Glutamatergic neuron (in vitro differentiated cells): ENCODE results near the gene EYS. TPM values are rescaled to one million over a fixed set of nuclear protein-coding genes. Genes with fewer than 3 reads are reported as not detected.
"Not testable (repeated sequence)": the region's sequence is repeated elsewhere in the genome, so short reads cannot be mapped to it uniquely, and the experiment has no call there.

ENCODE experiments used
- DNase-seq: peaks from one replicate; pipeline ENCODE4 v3.0.0; 2022
- H3K27ac Mint-ChIP-seq: one replicate; pipeline ENCODE4 v1.8.0; 2020; ENCODE audit warnings: mild to moderate bottlenecking, mixed read lengths, inconsistent platforms; ENCODE audit not compliant: unreplicated experiment
- H3K27me3 Mint-ChIP-seq: one replicate; pipeline ENCODE4 v1.8.0; 2020; ENCODE audit warnings: mild to moderate bottlenecking, moderate library complexity, mixed read lengths, inconsistent platforms; ENCODE audit not compliant: unreplicated experiment
- H3K36me3 Mint-ChIP-seq: one replicate; pipeline ENCODE4 v1.8.0; 2020; ENCODE audit warnings: mild to moderate bottlenecking, mixed read lengths, inconsistent platforms; ENCODE audit not compliant: unreplicated experiment
- H3K4me1 Mint-ChIP-seq: one replicate; pipeline ENCODE4 v1.8.0; 2020; ENCODE audit warnings: mild to moderate bottlenecking, low read depth, mixed read lengths, inconsistent platforms; ENCODE audit not compliant: unreplicated experiment
- H3K4me3 Mint-ChIP-seq: one replicate; pipeline ENCODE4 v1.8.0; 2020; ENCODE audit warnings: mild to moderate bottlenecking, mixed read lengths, inconsistent platforms; ENCODE audit not compliant: unreplicated experiment
- H3K9me3 Mint-ChIP-seq: one replicate; pipeline ENCODE4 v1.8.0; 2020; ENCODE audit warnings: mild to moderate bottlenecking, moderate library complexity, mixed read lengths, inconsistent platforms; ENCODE audit not compliant: unreplicated experiment
- CTCF ChIP-seq: fragments of 200-600 bp; sonication (generic); IDR thresholded peaks from one replicate; pipeline ENCODE4 v1.5.0; 2021; ENCODE audit not compliant: partially characterized antibody, unreplicated experiment
- total RNA-seq: library from RNA; stranded (reverse); fragmentation: NEBNext Ultra II Directional; extraction: Animal tissue kit (Norgen Biotek cat#: 25700); gene quantifications from one replicate; pipeline ENCODE4 v1.2.1, GENCODE V29; 2021; ENCODE audit not compliant: unreplicated experiment

Gene EYS
- total RNA-seq, 1 donor from 2014 or later = 13.2 TPM

- DNase-seq = no peak
- Mint-ChIP-seq H3K36me3 (no peaks in the 10 kb centered on the region), H3K9me3 (no peaks in the 10 kb centered on the region), H3K4me3 (no peak overlapping the region), H3K27me3 (peaks cover 3% of the 10 kb centered on the region), H3K4me1 (peaks cover 4% of the 10 kb centered on the region), H3K27ac (no peak overlapping the region)
- TF ChIP-seq CTCF = no peak
Measured at GRCh38 chr6:63859528-63859927, 1847.5 kb downstream of the EYS start.

DNA sequence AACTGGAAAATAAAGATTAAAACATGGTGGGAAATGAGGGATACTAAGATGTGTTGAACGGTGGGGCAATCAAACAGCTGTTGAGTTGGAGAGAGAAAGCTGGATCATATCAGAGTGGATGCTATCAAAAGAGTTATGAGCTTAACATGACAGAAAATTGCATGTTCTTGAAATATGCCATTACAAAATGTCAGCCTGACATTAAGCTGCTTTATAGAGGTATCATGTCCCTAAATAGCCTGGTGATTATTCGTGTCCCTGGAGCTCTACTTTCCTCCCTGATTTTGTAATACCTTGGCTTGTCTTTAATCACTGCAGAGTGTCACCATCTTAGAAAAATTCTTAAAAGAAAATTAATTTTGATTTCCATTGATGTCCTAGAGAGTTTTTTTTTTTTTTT, 1848.3 kb downstream of the EYS start:
- Mint-ChIP-seq H3K27ac (no peak overlapping the region), H3K27me3 (no peaks in the 10 kb centered on the region), H3K9me3 (no peaks in the 10 kb centered on the region), H3K4me3 (no peak overlapping the region), H3K4me1 (no peaks in the 10 kb centered on the region), H3K36me3 (no peaks in the 10 kb centered on the region)
- DNase-seq = no peak
- no peak for TF ChIP-seq CTCF

GRCh38 chr6:63856271-63856670, 1850.8 kb downstream of the EYS start:
- no peak for TF ChIP-seq CTCF
- H3K4me1 Mint-ChIP-seq = no peaks in the 10 kb centered on the region
- no peaks in the 10 kb centered on the region for H3K27me3 Mint-ChIP-seq
- H3K9me3 Mint-ChIP-seq = peaks cover 6% of the 10 kb centered on the region
- H3K27ac Mint-ChIP-seq = no peak overlapping the region
- DNase-seq = no peak
- H3K36me3 Mint-ChIP-seq = peaks cover 4% of the 10 kb centered on the region
- no peak overlapping the region for H3K4me3 Mint-ChIP-seq

DNA sequence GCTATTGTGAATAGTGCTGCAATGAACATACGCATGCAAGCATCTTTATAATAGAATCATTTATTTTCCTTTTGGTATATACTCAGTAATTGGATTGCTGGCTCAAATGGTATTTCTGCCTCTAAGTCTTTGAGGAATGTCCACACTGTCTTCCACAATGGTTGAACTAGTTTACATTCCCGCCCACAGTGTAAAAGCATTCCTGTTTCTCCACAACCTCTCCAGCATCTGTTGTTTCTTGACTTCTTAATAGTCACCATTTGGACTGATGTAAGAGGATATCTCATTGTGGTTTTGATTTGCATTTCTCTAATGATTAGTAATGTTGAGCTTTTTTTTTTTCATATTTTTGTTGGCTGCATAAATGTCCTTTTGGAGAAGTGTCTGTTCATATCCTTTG, 1862.7 kb downstream of the EYS start:
- peaks cover 2% of the 10 kb centered on the region for H3K9me3 Mint-ChIP-seq
- no peak overlapping the region for H3K27ac Mint-ChIP-seq
- no peaks in the 10 kb centered on the region for H3K4me1 Mint-ChIP-seq
- no peaks in the 10 kb centered on the region for H3K27me3 Mint-ChIP-seq
- H3K4me3 Mint-ChIP-seq = no peak overlapping the region
- DNase-seq = no peak
- H3K36me3 Mint-ChIP-seq = no peaks in the 10 kb centered on the region
- no peak for TF ChIP-seq CTCF

GRCh38 chr6:63839485-63839884, 1867.5 kb downstream of the EYS start:
- Mint-ChIP-seq H3K9me3 (no peaks in the 10 kb centered on the region), H3K27ac (no peak overlapping the region), H3K4me3 (no peak overlapping the region), H3K27me3 (no peaks in the 10 kb centered on the region), H3K4me1 (no peaks in the 10 kb centered on the region), H3K36me3 (no peaks in the 10 kb centered on the region)
- TF ChIP-seq CTCF = no peak
- no peak for DNase-seq

DNA sequence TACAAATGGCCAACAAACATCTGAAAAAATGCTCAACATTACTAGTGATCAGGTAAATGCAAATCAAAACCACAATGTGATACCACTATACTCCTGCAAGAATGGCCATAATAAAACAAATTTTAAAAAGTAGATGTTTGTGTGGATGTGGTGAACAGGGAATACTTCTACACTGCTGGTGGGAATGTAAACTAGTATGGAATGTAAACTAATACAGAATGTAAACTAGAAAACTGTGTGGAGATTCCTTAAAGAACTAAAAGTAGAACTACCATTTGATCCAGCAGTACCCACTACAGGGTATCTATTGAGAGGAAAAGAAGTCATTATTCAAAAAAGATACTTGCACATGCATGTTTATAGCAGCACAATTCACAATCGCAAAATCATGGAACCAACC, 1878.3 kb downstream of the EYS start:
- not testable (repeated sequence) for H3K27ac Mint-ChIP-seq, H3K36me3 Mint-ChIP-seq, H3K4me1 Mint-ChIP-seq, H3K9me3 Mint-ChIP-seq, H3K27me3 Mint-ChIP-seq, DNase-seq, H3K4me3 Mint-ChIP-seq
